ACC112 (cell line): ENCODE results near the gene KLHL29.

Source experiments
- H2AFZ ChIP-seq: fragments of 200-600 bp; sonication (generic); one replicate; pipeline ENCODE4 v1.6.0; 2017; ENCODE audit warnings: antibody characterized with exemption, low read length; ENCODE audit not compliant: unreplicated experiment
- H3K27ac ChIP-seq: fragments of 200-600 bp; sonication (generic); 2 replicates; pipeline ENCODE4 v1.5.1; 2014; ENCODE audit warnings: low read depth, mild to moderate bottlenecking, antibody characterized with exemption, low read length, moderate library complexity
- H3K27me3 ChIP-seq: fragments of 200-600 bp; sonication (generic); 2 replicates; pipeline ENCODE4 v1.6.1; 2014; ENCODE audit warnings: mild to moderate bottlenecking, antibody characterized with exemption, low read length, moderate library complexity, mixed read lengths; ENCODE audit not compliant: insufficient read depth
- H3K36me3 ChIP-seq: fragments of 200-600 bp; sonication (generic); 2 replicates; pipeline ENCODE4 v1.6.1; 2016; ENCODE audit warnings: mild to moderate bottlenecking, antibody characterized with exemption, low read length, moderate library complexity, mixed read lengths; ENCODE audit not compliant: insufficient read depth
- H3K4me1 ChIP-seq: fragments of 200-600 bp; sonication (generic); one replicate; pipeline ENCODE4 v1.6.1; 2016; ENCODE audit warnings: low read length, mixed read lengths; ENCODE audit not compliant: insufficient read depth, unreplicated experiment, control insufficient read depth
- H3K4me3 ChIP-seq: fragments of 200-600 bp; sonication (generic); 2 replicates; pipeline ENCODE4 v1.5.1; 2014; ENCODE audit warnings: mild to moderate bottlenecking, low read depth, low read length
- H3K79me2 ChIP-seq: fragments of 200-600 bp; sonication (generic); one replicate; pipeline ENCODE4 v1.6.0; 2016; ENCODE audit warnings: low read length; ENCODE audit not compliant: control insufficient read depth, unreplicated experiment, insufficient read depth

KLHL29 gene

GRCh38 chr2:23562143-23562542 is 177.2 kb downstream of the KLHL29 start:
- no peaks in the 10 kb centered on the region for H3K27me3 ChIP-seq
- H3K27ac ChIP-seq: no peak overlapping the region
- no peak overlapping the region for H3K4me3 ChIP-seq
- H3K36me3 ChIP-seq: no peaks in the 10 kb centered on the region
- H2AFZ ChIP-seq: no peak overlapping the region
- H3K4me1 ChIP-seq: peaks cover 3% of the 10 kb centered on the region
- no peaks in the 10 kb centered on the region for H3K79me2 ChIP-seq

- Histone ChIP-seq H3K79me2 (no peaks in the 10 kb centered on the region), H3K27ac (no peak overlapping the region), H3K36me3 (no peaks in the 10 kb centered on the region), H3K4me3 (no peak overlapping the region), H3K4me1 (peaks cover 3% of the 10 kb centered on the region), H3K27me3 (no peaks in the 10 kb centered on the region), H2AFZ (no peak overlapping the region)
Measured at GRCh38 chr2:23563151-23563550, 178.2 kb downstream of the KLHL29 start.

- Histone ChIP-seq H3K4me1 (peaks cover 3% of the 10 kb centered on the region), H2AFZ (no peak overlapping the region), H3K27me3 (no peaks in the 10 kb centered on the region), H3K36me3 (no peaks in the 10 kb centered on the region), H3K27ac (no peak overlapping the region), H3K79me2 (no peaks in the 10 kb centered on the region), H3K4me3 (no peak overlapping the region)
Measured at GRCh38 chr2:23563673-23564614, 179.0 kb downstream of the KLHL29 start.

GRCh38 chr2:23564615-23564960 is 179.6 kb downstream of the KLHL29 start:
- Histone ChIP-seq H3K4me1 (peaks cover 3% of the 10 kb centered on the region), H3K79me2 (no peaks in the 10 kb centered on the region), H3K4me3 (no peak overlapping the region), H3K36me3 (no peaks in the 10 kb centered on the region), H3K27me3 (no peaks in the 10 kb centered on the region), H2AFZ (no peak overlapping the region), H3K27ac (no peak overlapping the region)

GRCh38 chr2:23565374-23565773 is 180.4 kb downstream of the KLHL29 start:
- peaks cover 3% of the 10 kb centered on the region for H3K4me1 ChIP-seq

GRCh38 chr2:23565814-23566213 is 180.8 kb downstream of the KLHL29 start:
- Histone ChIP-seq H3K4me1 (peaks cover 3% of the 10 kb centered on the region), H3K27ac (no peak overlapping the region), H3K27me3 (no peaks in the 10 kb centered on the region), H3K79me2 (no peaks in the 10 kb centered on the region), H3K4me3 (no peak overlapping the region), H2AFZ (no peak overlapping the region), H3K36me3 (no peaks in the 10 kb centered on the region)

More at GRCh38 chr2:23565374-23565773, 180.4 kb downstream of the KLHL29 start:
- no peaks in the 10 kb centered on the region for H3K36me3 ChIP-seq
- H3K79me2 ChIP-seq: no peaks in the 10 kb centered on the region
- no peaks in the 10 kb centered on the region for H3K27me3 ChIP-seq
- no peak overlapping the region for H3K27ac ChIP-seq
- no peak overlapping the region for H2AFZ ChIP-seq
- H3K4me3 ChIP-seq: no peak overlapping the region

- Histone ChIP-seq H3K4me1 (peaks cover 3% of the 10 kb centered on the region), H2AFZ (no peak overlapping the region), H3K36me3 (no peaks in the 10 kb centered on the region), H3K79me2 (no peaks in the 10 kb centered on the region), H3K27me3 (no peaks in the 10 kb centered on the region), H3K27ac (no peak overlapping the region), H3K4me3 (no peak overlapping the region)
Measured at GRCh38 chr2:23566241-23567142, 181.5 kb downstream of the KLHL29 start.

- Histone ChIP-seq H3K4me1 (peaks cover 3% of the 10 kb centered on the region), H3K27ac (no peak overlapping the region), H3K27me3 (no peaks in the 10 kb centered on the region), H2AFZ (no peak overlapping the region), H3K36me3 (no peaks in the 10 kb centered on the region), H3K4me3 (no peak overlapping the region), H3K79me2 (no peaks in the 10 kb centered on the region)
Measured at GRCh38 chr2:23567161-23567756, 182.3 kb downstream of the KLHL29 start.

- Histone ChIP-seq H3K36me3 (no peaks in the 10 kb centered on the region), H3K27ac (no peak overlapping the region), H3K27me3 (no peaks in the 10 kb centered on the region), H3K79me2 (no peaks in the 10 kb centered on the region), H2AFZ (no peak overlapping the region), H3K4me1 (peaks cover 3% of the 10 kb centered on the region), H3K4me3 (no peak overlapping the region)
Measured at GRCh38 chr2:23568211-23568610, 183.2 kb downstream of the KLHL29 start.

- Histone ChIP-seq H3K27ac (no peak overlapping the region), H3K4me3 (no peak overlapping the region), H3K4me1 (peaks cover 3% of the 10 kb centered on the region), H3K79me2 (no peaks in the 10 kb centered on the region), H3K27me3 (no peaks in the 10 kb centered on the region), H2AFZ (no peak overlapping the region), H3K36me3 (no peaks in the 10 kb centered on the region)
Measured at GRCh38 chr2:23568626-23569190, 183.7 kb downstream of the KLHL29 start.
